K562 (cell line): ENCODE results near the gene URB2. TPM values are rescaled to one million over a fixed set of nuclear protein-coding genes. Genes with fewer than 3 reads are reported as not detected.

ENCODE experiments used
- ATAC-seq: fragments of 200-7000 bp; cut with Tn5 transposase; 3 replicates; pipeline ENCODE4 v1.9.1; 2020; ENCODE audit warnings: moderate library complexity
- BruUV-seq: library from RNA; stranded (reverse); fragments of 400-500 nt; replicated peaks from 2 replicates; lab custom pipeline; 2021; lab: Mats Ljungman, UMichigan
- CTCF ChIA-PET: fragments of 300-600 bp; formaldehyde crosslinking; extraction: SDS; loops from one replicate; lab custom pipeline; 2021; ENCODE audit warnings: low intra/inter-chr PET ratio; lab: Yijun Ruan, JAX
- POLR2A ChIA-PET: fragments of 300-600, 350-650 bp; sonication (Branson Sonifier 250); formaldehyde crosslinking; extraction: SDS; loops from one replicate; lab custom pipeline; 2021; ENCODE audit warnings: antibody characterized with exemption, inconsistent platforms; lab: Yijun Ruan, JAX
- DNase-seq, 4 experiments: peaks; one replicate each; pipeline versions ENCODE4 v3.0.0 to v3.0.0-alpha.2; 2011 to 2018; ENCODE audit warnings: low spot score in 3 of 4, mixed read lengths in 3 of 4; ENCODE audit errors: extremely low read depth in 1 of 4
- FAIRE-seq: peaks from 2 replicates; lab custom pipeline; 2011; peaks lifted over from hg19 to GRCh38; lab: Jason Lieb, UNC
- H2AFZ ChIP-seq: 2 replicates; pipeline ENCODE4 v1.6.0; 2011; ENCODE audit warnings: low read depth, low read length, control low read depth, inconsistent platforms
- H3K27ac ChIP-seq: fragments of 200-600 bp; 3 replicates; pipeline ENCODE4 v1.8.0; 2011; ENCODE audit warnings: low read depth, mild to moderate bottlenecking, control low read depth, inconsistent platforms, low read length, moderate library complexity, mixed read lengths; ENCODE audit errors: extremely low read depth
- H3K27me3 ChIP-seq, 2 experiments: fragments of 300-600 bp in 1 of 2; 2 replicates in 1 of 2; 3 replicates in 1 of 2; pipeline versions ENCODE4 v1.6.0 to v1.8.0; 2011; ENCODE audit warnings: inconsistent platforms in 2 of 2, low read length in 2 of 2, mild to moderate bottlenecking in 1 of 2, mixed read lengths in 1 of 2, moderate library complexity in 1 of 2; ENCODE audit not compliant: control insufficient read depth in 2 of 2, insufficient read depth in 2 of 2
- H3K36me3 ChIP-seq: fragments of 300-600 bp; 3 replicates; pipeline ENCODE4 v1.8.0; 2011; ENCODE audit warnings: mild to moderate bottlenecking, low read length, inconsistent platforms; ENCODE audit not compliant: control insufficient read depth, insufficient read depth
- H3K4me1 ChIP-seq, 2 experiments: fragments of 200-600 bp in 1 of 2; replicated peaks in 1 of 2; 2 replicates in 1 of 2; 3 replicates in 1 of 2; pipeline versions ENCODE4 v1.5.1 to v1.8.0; 2011; ENCODE audit warnings: inconsistent platforms in 2 of 2, low read length in 2 of 2, mild to moderate bottlenecking in 1 of 2, mixed read lengths in 1 of 2, moderate library complexity in 1 of 2; ENCODE audit not compliant: control insufficient read depth in 2 of 2, insufficient read depth in 2 of 2
- H3K4me2 ChIP-seq: 2 replicates; pipeline ENCODE4 v1.6.1; 2011; ENCODE audit warnings: low read length, control low read depth, inconsistent platforms, mixed read lengths; ENCODE audit not compliant: insufficient read depth
- H3K4me3 ChIP-seq: fragments of 200-600 bp; sonication (generic), shearing (Covaris generic); 2 replicates; pipeline ENCODE4 v1.5.1; 2016; ENCODE audit warnings: control low read depth, inconsistent platforms
- H3K79me2 ChIP-seq: fragments of 200-600 bp; 3 replicates; pipeline ENCODE4 v1.8.0; 2011; ENCODE audit warnings: low read length, inconsistent platforms; ENCODE audit not compliant: control insufficient read depth, insufficient read depth
- H3K9ac ChIP-seq, 2 experiments: 2 replicates each; pipeline versions ENCODE4 v1.6.0 to v1.6.1; 2011; ENCODE audit warnings: low read depth in 2 of 2, low read length in 2 of 2, control low read depth in 1 of 2, inconsistent platforms in 1 of 2, mild to moderate bottlenecking in 1 of 2, mixed read lengths in 1 of 2; ENCODE audit not compliant: insufficient read depth in 1 of 2
- H3K9me1 ChIP-seq: one replicate; pipeline ENCODE4 v1.6.0; 2011; ENCODE audit warnings: inconsistent platforms, mild to moderate bottlenecking, low read length, moderate library complexity; ENCODE audit not compliant: control insufficient read depth, insufficient read depth
- H3K9me3 ChIP-seq: replicated peaks from 2 replicates; pipeline ENCODE4 v1.5.1; 2011; ENCODE audit warnings: low read depth, low read length, inconsistent platforms; ENCODE audit not compliant: control insufficient read depth, insufficient read depth
- H4K20me1 ChIP-seq: replicated peaks from 2 replicates; pipeline ENCODE4 v1.6.1; 2011; ENCODE audit warnings: low read length, inconsistent platforms, mixed read lengths; ENCODE audit not compliant: control insufficient read depth, insufficient read depth
- CC2D1A ChIP-seq: fragments of 450-650 bp; IDR thresholded peaks from 2 replicates; pipeline ENCODE4 v1.6.1; 2017; ENCODE audit warnings: mild to moderate bottlenecking
- MAX ChIP-seq: sonication (generic); formaldehyde crosslinking; IDR thresholded peaks from 2 replicates; pipeline ENCODE4 v1.9.0; 2022; ENCODE audit warnings: mild to moderate bottlenecking, missing genetic modification reagents
- MECOM ChIP-seq: fragments of 250-450 bp; sonication (Bioruptor Pico); IDR thresholded peaks from 2 replicates; pipeline ENCODE4 v1.8.0; 2022; ENCODE audit warnings: inconsistent platforms
- RBFOX2 ChIP-seq: fragments of 200-400 bp; formaldehyde crosslinking; IDR thresholded peaks from 2 replicates; pipeline ENCODE4 v1.6.1; 2017; ENCODE audit warnings: low read depth, mild to moderate bottlenecking, low read length, moderate library complexity
- RBM22 ChIP-seq: fragments of 200-400 bp; formaldehyde crosslinking; IDR thresholded peaks from 2 replicates; pipeline ENCODE4 v1.6.1; 2018; ENCODE audit warnings: low read length, low read depth; ENCODE audit not compliant: poor library complexity, severe bottlenecking
- SIX5 ChIP-seq, 2 experiments: IDR thresholded peaks; 2 replicates each; pipeline ENCODE4 v1.6.1; 2011; ENCODE audit warnings: low read length in 2 of 2, borderline replicate concordance in 1 of 2, low read depth in 1 of 2, mild to moderate bottlenecking in 1 of 2, moderate library complexity in 1 of 2; ENCODE audit not compliant: insufficient read depth in 1 of 2
- SUPT5H ChIP-seq: fragments of 450-650 bp; IDR thresholded peaks from 2 replicates; pipeline ENCODE4 v1.6.1; 2016
- TFE3 ChIP-seq: fragments of 450-650 bp; formaldehyde crosslinking; IDR thresholded peaks from 2 replicates; pipeline ENCODE4 v1.4.0; 2020; ENCODE audit warnings: mild to moderate bottlenecking, mixed read lengths
- ZNF398 ChIP-seq: fragments of 250-450 bp; sonication (Bioruptor Pico); IDR thresholded peaks from 2 replicates; pipeline ENCODE4 v1.8.0; 2021; ENCODE audit warnings: moderate library complexity, mild to moderate bottlenecking, inconsistent platforms
- WGBS: fragments of 100-300 bp; shearing (Covaris generic); methylation state at CpG from one replicate; pipeline ENCODE4 v1.1.6; 2016; ENCODE audit warnings: low coverage, mixed read lengths; ENCODE audit not compliant: insufficient coverage; ENCODE audit errors: missing lambda C conversion rate; 5-methylcytosine and 5-hydroxymethylcytosine counted together
- in situ Hi-C: fragments of 300-500 bp; cut with MboI; formaldehyde crosslinking; loops from 4 replicates; pipeline ENCODE4 v1.15.0; 2018; ENCODE audit warnings: inconsistent platforms, mixed read lengths
- intact Hi-C: fragments of 100-400 bp; cut with micrococcal nuclease; formaldehyde crosslinking; loops from 2 replicates; pipeline ENCODE4 v1.14.2; 2022
- polyA plus RNA-seq, 8 experiments: library from polyadenylated mRNA; depleted of rRNA in 4 of 8; stranded (reverse) in 5 of 8; unstranded in 3 of 8; fragments of >200 nt; fragmentation: Nextera tagmentation in 2 of 8; fragmentation: Illumina TruSeq in 1 of 8; extraction: Ambion mirVana in 2 of 8; extraction: Trizol in 1 of 8; gene quantifications; 2 replicates each; pipeline versions ENCODE4 v1.2.1 to v1.2.3, GENCODE V29; 2011 to 2014; ENCODE audit warnings: inconsistent platforms in 1 of 8, missing spikeins in 1 of 8
- total RNA-seq, 7 experiments: library from RNA; depleted of rRNA in 6 of 7; stranded (reverse); fragments of >200 nt in 6 of 7; fragmentation: Illumina TruSeq in 2 of 7; extraction: Trizol in 2 of 7; gene quantifications; 2 replicates each; pipeline versions ENCODE4 v1.2.1 to v1.2.3, GENCODE V29; 2011 to 2021; ENCODE audit warnings: low replicate concordance in 1 of 7

The URB2 gene
- total and polyA plus RNA-seq, 9 of the 15 experiments (the other 6 are each of a cell fraction or from before 2014, with no cell fraction given): 2.8 to 28.3 (median 19.0) TPM

GRCh38 chr1:229643996-229644745 is 18.1 kb downstream of the URB2 start:
- TF ChIP-seq RBFOX2 (no peak), SUPT5H (peak; percentile 22; the same call in 1 of the 2 replicates)
- Histone ChIP-seq H3K36me3 (peaks cover 94% of the 10 kb centered on the region), H3K27ac (no peak overlapping the region), H3K79me2 (peaks cover 35% of the 10 kb centered on the region), H3K4me2 (no peak overlapping the region), H3K9ac (0 out of 4 replicates have a peak overlapping the region, but pooled peaks of 1 of the 2 experiments have one; percentile 10), H3K9me3 (no peaks in the 10 kb centered on the region), H3K27me3 (no peaks in the 10 kb centered on the region), H3K4me1 (no peaks in the 10 kb centered on the region), H4K20me1 (peaks cover 12% of the 10 kb centered on the region; the same call in 1 of the 2 replicates), H2AFZ (no peak overlapping the region), H3K9me1 (no peaks in the 10 kb centered on the region), H3K4me3 (no peak overlapping the region)
- ATAC-seq (no peak), DNase-seq (no peak), FAIRE-seq (no peak)
- in situ Hi-C loops (no loop called here), intact Hi-C loops (no loop called here)
- BruUV-seq: no TSS peak
- WGBS: 95% methylated on average over 6 of the region's 6 CpGs
- ChIA-PET POLR2A (no interaction called here), CTCF (no interaction called here)

GRCh38 chr1:229645324-229645993 is 19.4 kb downstream of the URB2 start:
- BruUV-seq: no TSS peak
- TF ChIP-seq CC2D1A (no peak), MECOM (CRISPR knock-in tag) (no peak), SIX5 (IDR thresholded peaks at IDR 0.05; ENCODE audit: borderline replicate concordance in 1 of 2, insufficient read depth in 1 of 2, low read depth in 1 of 2, low read length in 2 of 2) (no peak), TFE3 (CRISPR knock-in tag) (no peak), RBM22 (no peak), MAX (CRISPR knock-in tag) (no peak), ZNF398 (CRISPR knock-in tag) (no peak)

More at GRCh38 chr1:229645324-229645993, 19.4 kb downstream of the URB2 start:
- H3K27me3 ChIP-seq: no peaks in the 10 kb centered on the region
- H3K79me2 ChIP-seq: peaks cover 24% of the 10 kb centered on the region
- DNase-seq (no peak), ATAC-seq (no peak), FAIRE-seq (no peak)
- H3K27ac ChIP-seq: no peak overlapping the region
- in situ Hi-C loops: no loop called here
- no peak overlapping the region for H3K4me3 ChIP-seq
- WGBS: 88% methylated on average over 14 of the region's 15 CpGs
- H3K9ac ChIP-seq: 0 out of 4 replicates have a peak overlapping the region, but pooled peaks of 1 of the 2 experiments have one; percentile 2
- intact Hi-C loops: no loop called here
- no peaks in the 10 kb centered on the region for H3K4me1 ChIP-seq
- H2AFZ ChIP-seq: no peak overlapping the region
- peaks cover 96% of the 10 kb centered on the region for H3K36me3 ChIP-seq
- ChIA-PET CTCF (no interaction called here), POLR2A (interaction anchor here (0.6 to 4.0 kb wide), 4 partner anchors 9 to 1349 kb away, joined by 3 to 15 read pairs (median 4); no protein-coding TSS in a partner anchor)
- H3K9me3 ChIP-seq: no peaks in the 10 kb centered on the region
- peaks cover 10% of the 10 kb centered on the region; the same call in 1 of the 2 replicates for H4K20me1 ChIP-seq
- no peak overlapping the region for H3K4me2 ChIP-seq
- no peaks in the 10 kb centered on the region for H3K9me1 ChIP-seq
